Stimulated activated CD4-positive, alpha-beta T cell treated with anti-CD3 and anti-CD28 coated beads, Interleukin-1b, Interleukin-23, amount 100 ng/mL, for 4 hours (primary cell): ENCODE data around the gene DDT.
"Not testable (repeated sequence)": the region's sequence is repeated elsewhere in the genome, so short reads cannot be mapped to it uniquely, and the experiment has no call there.

ENCODE experiments used
- DNase-seq, 2 donors: peaks; one replicate each; pipeline ENCODE4 v3.0.0-alpha.2; 2020; ENCODE audit warnings: low read depth in 2 of 2

The DDT gene

DNA sequence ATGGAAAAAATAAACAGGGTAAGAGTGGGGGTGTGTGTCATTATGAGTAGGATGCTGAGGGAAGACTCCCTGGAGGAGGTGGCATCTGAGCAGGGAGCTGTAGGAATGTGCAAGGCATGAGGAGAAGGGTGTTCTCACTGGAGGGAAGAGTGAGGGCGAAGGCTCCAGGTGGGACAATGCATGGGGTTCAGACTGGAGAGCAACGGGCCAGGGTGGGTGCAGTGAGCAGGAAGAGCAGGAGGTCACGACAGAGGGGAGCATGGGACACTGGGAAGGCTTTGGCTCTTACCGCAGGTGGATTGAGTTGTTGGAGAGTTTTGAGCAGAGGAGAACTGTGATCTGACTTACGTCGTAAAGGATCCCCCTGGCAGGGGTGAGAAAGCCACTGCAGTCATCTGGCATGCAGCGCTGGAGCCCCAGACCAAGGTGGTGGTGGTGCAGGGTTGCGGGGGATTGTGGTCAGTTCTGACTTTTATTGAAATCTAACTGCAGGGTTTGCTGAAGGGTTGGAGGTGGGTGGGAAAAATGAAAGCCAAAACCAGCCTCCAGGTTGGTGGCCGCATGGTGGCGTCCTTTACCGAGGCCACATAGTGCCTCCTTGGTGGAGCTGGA lies 21.3 kb downstream of the DDT start:
- not testable (repeated sequence) for DNase-seq

DNA sequence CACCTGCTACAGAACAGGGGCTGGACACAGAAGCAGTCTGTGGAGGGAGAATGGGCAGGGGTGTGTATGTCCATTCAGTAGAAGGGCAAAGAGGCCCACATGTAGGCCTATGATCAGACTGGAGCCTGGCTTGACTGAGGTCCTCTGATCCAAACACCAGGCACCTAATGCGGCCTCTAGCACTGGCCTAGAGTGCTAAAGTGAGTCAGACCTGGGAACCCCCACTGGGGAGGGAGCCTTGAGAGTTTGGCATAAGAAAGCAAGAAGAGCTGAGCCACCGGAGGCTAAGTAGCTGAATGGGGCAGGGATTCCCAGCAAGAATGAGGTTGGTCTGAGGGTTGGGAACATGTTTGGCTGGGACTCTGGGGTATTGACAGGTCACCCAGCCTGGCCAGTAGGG lies 22.9 kb downstream of the DDT start:
- not testable (repeated sequence) for DNase-seq

GRCh38 chr22:23949764-23950163 lies 24.5 kb downstream of the DDT start:
- DNase-seq: not testable (repeated sequence)

- DNase-seq: not testable (repeated sequence)
Measured at GRCh38 chr22:23947391-23947790, 26.9 kb downstream of the DDT start.

DNA sequence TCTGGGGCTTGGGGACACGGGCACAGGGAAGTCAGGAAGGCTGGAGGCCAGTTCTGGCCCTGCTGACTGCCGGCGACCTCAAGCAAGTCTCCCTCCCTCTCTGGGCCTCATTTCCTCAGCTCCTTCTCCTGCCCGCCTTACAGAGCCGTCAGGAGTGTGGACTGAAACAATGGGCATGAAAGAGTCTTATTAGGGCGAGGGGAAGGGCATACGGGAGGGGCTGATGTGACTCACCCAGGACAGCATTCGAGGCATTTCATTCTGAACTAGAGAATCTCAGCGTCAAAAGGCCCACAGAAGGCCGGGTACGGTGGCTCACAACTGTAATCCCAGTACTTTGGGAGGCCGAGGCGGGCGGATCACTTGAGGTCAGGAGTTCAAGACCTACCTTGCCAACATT lies 34.1 kb downstream of the DDT start:
- not testable (repeated sequence) for DNase-seq

DNA sequence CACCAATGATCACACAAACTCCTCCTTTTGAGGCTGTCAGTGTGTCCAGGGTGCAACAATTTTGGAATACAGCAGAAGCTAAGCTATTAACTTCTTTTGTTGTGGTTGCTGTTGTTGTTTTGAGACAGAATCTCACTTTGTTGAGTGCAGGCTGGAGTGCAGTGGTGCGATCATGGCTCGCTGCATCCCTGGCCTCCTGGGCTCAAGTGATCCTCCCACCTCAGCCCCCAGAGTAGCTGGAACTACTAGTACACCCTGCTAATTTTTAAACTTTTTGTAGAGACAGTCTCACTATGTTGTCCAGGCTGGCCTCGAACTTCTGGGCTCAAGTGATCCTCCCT lies 35.3 kb downstream of the DDT start:
- DNase-seq: no peak

DNA sequence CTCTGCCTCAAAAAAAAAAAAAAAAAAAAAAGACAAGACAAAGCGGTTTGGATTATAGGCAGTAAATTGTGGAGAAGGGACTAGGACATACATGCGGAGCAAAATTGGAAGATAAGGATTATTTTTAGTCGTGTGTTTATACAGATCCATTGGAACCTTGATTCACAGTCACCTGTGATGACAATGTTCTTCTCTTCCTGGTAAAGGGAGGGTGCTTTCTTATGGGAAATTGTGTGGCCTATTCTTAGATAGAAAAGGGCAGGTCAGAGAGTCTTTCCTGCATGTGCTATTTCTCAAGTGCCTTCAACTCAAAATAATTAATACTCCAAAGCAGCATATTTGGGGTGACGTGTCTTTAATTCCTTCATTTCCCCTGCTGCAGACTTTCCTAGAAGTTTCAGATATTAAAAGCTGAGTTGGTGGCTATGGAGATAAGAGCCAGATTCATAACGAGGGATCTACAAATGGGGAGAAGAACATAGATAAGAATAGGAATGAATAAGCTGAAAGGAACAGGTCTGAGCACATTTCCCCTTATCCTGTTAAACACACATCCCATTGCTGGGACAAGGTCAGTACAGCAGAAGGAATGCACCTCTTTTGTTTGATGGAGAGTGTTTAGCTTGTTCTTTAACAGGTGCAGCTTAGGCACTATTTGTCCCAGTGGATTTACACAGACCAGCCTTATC lies 35.8 kb downstream of the DDT start:
- no peak for DNase-seq

DNA sequence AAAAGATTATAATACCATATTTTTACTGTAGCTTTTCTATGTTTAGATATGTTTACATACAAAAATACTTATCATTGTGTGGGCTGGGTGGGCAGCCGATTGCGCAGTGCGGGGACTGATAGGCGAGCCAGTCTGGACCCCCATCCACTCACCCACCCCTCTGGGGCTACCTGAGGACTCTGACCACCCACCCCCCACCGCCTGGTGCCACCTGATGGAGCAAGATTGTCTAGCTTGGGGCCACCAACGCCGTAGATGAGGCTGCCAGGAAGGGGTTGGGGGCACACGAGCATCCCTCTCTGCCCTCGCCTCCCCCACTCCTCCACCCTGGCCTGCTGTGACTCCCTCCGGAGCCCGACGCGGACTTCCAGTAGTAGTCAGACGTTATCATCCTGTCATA lies 47.7 kb downstream of the DDT start:
- DNase-seq: no peak

DNA sequence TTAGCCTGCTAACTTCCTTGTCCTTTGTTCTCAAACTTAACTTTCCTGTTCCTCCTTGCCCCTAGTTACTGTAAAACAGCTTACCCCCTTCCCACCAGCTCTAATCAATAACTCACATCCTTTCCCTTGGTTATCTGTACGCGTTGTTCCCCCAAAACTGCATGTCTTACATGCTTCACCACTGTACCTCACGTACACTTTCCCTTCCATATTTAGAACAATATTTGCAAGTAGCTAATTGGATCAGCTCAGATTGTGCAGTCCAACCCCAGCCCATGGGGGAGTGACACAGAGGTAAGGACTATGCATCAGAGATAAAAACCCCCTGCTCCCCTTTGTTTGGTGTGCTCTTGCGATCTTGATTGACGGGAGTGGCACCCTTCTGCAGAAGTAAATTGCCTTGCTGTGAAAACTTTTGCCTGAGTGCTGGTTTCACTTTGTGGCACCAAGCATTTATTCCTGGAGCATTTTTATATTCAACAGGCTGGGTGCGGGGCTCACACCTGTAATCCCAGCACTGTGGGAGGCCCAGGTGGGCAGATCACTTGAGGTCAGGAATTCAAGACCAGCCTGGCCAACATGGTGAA lies 49.1 kb downstream of the DDT start:
- DNase-seq: no peak

DNA sequence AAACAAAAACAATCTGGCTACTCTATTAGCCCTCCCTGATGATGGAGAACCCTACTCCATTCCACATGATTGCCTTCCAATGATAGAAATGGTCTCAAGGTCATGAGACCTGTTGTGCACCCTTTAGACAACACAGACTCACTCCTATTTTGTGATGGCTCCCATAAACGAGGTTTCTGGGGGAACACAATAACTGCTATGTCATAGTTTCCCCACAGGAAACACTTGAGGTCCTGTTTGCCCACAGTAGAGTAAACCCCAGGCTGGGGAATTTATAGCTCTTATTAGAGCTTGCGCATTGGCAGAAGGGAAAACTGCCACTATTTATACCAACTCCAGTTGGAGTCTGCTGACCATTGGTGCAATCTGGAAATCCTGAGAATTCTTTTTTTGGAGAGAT lies 51.3 kb downstream of the DDT start:
- no peak for DNase-seq

DNA sequence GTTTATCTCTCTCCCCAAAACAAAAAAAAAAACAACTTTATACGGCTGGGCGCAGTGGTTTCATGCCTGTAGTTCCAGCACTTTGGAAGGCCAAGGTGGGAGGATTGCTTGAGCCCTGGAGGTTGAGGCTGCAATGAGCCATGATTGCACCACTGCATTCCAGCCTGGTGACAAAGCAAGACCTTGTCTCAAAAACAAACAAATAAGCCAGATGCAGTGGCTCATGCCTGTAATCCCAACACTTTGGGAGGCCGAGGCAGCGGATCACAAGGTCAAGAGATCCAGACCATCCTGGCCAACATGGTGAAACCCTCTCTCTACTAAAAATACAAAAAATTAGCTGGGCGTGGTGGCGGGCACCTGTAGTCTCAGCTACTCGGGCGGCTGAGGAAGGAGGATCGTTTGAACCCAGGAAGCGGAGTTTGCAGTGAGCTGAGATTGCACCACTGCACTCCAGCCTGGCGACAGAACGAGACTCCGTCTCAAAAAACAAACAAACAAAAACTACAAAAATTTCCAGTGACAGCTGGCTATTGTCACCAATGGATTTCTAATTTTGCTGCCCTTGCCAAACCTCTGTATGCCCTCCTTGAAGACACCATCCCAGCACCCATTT lies 52.5 kb downstream of the DDT start:
- not testable (repeated sequence) for DNase-seq
